Astrocyte (in vitro differentiated cells and primary cell): ENCODE measurements around the gene RAET1L. TPM values are rescaled to one million over a fixed set of nuclear protein-coding genes. Genes with fewer than 3 reads are reported as not detected.

Experiments used
- DNase-seq: peaks from one replicate; pipeline ENCODE4 v3.0.0-alpha.2; 2010; ENCODE audit warnings: low read depth
- FAIRE-seq: peaks from 2 replicates; lab custom pipeline; 2011; peaks lifted over from hg19 to GRCh38; lab: Jason Lieb, UNC
- H2AFZ ChIP-seq: 2 replicates; pipeline ENCODE4 v1.6.0; 2012; ENCODE audit warnings: low read depth, low read length, inconsistent platforms
- H3K27ac ChIP-seq: 2 replicates; pipeline ENCODE4 v1.5.1; 2011; ENCODE audit warnings: low read depth, low read length, inconsistent platforms
- H3K27me3 ChIP-seq: 2 replicates; pipeline ENCODE4 v1.6.0; 2011; ENCODE audit warnings: low read length, inconsistent platforms; ENCODE audit not compliant: insufficient read depth
- H3K36me3 ChIP-seq: 2 replicates; pipeline ENCODE4 v1.5.1; 2011; ENCODE audit warnings: low read length, inconsistent platforms; ENCODE audit not compliant: insufficient read depth
- H3K4me1 ChIP-seq: 2 replicates; pipeline ENCODE4 v1.5.1; 2011; ENCODE audit warnings: low read length, inconsistent platforms; ENCODE audit not compliant: insufficient read depth
- H3K4me2 ChIP-seq: 2 replicates; pipeline ENCODE4 v1.6.0; 2012; ENCODE audit warnings: low read length, inconsistent platforms
- H3K4me3 ChIP-seq: 2 replicates; pipeline ENCODE4 v1.5.1; 2011; ENCODE audit warnings: low read depth, mild to moderate bottlenecking, low read length, inconsistent platforms; ENCODE audit not compliant: insufficient read depth
- H3K79me2 ChIP-seq: 2 replicates; pipeline ENCODE4 v1.6.0; 2012; ENCODE audit warnings: mild to moderate bottlenecking, low read length, inconsistent platforms; ENCODE audit not compliant: insufficient read depth
- H3K9ac ChIP-seq: 2 replicates; pipeline ENCODE4 v1.6.0; 2012; ENCODE audit warnings: mild to moderate bottlenecking, low read length, inconsistent platforms
- H3K9me3 ChIP-seq: 2 replicates; pipeline ENCODE4 v1.5.1; 2012; ENCODE audit warnings: low read depth, mild to moderate bottlenecking, low read length, inconsistent platforms; ENCODE audit not compliant: insufficient read depth
- H4K20me1 ChIP-seq: 2 replicates; pipeline ENCODE4 v1.6.0; 2012; ENCODE audit warnings: low read length, inconsistent platforms; ENCODE audit not compliant: insufficient read depth
- H3K27ac Mint-ChIP-seq: one replicate; pipeline ENCODE4 v1.8.0; 2021; ENCODE audit warnings: mild to moderate bottlenecking, mixed read lengths; ENCODE audit not compliant: unreplicated experiment
- H3K27me3 Mint-ChIP-seq: one replicate; pipeline ENCODE4 v1.8.0; 2021; ENCODE audit warnings: low read depth, mixed read lengths; ENCODE audit not compliant: unreplicated experiment
- H3K36me3 Mint-ChIP-seq: one replicate; pipeline ENCODE4 v1.8.0; 2021; ENCODE audit warnings: low read depth, mixed read lengths; ENCODE audit not compliant: unreplicated experiment
- H3K4me1 Mint-ChIP-seq: one replicate; pipeline ENCODE4 v1.8.0; 2021; ENCODE audit warnings: low read depth, mixed read lengths; ENCODE audit not compliant: unreplicated experiment
- H3K4me3 Mint-ChIP-seq: one replicate; pipeline ENCODE4 v1.8.0; 2021; ENCODE audit warnings: mild to moderate bottlenecking, moderate library complexity, mixed read lengths; ENCODE audit not compliant: unreplicated experiment
- H3K9me3 Mint-ChIP-seq: one replicate; pipeline ENCODE4 v1.8.0; 2021; ENCODE audit warnings: mild to moderate bottlenecking, mixed read lengths; ENCODE audit not compliant: unreplicated experiment
- EZH2 ChIP-seq: IDR thresholded peaks from 2 replicates; pipeline ENCODE4 v1.6.1; 2012; ENCODE audit warnings: mild to moderate bottlenecking, low read length, inconsistent platforms; ENCODE audit not compliant: insufficient read depth
- total RNA-seq: library from RNA; stranded (reverse); gene quantifications from 2 replicates; pipeline ENCODE4 v1.2.1, GENCODE V29; 2021
- TF ChIP-seq, protein P1 (sequence below): IDR thresholded peaks from 2 replicates; pipeline ENCODE4 v1.5.1; 2011; ENCODE audit warnings: low read depth, mild to moderate bottlenecking, inconsistent platforms, low read length, moderate library complexity; ENCODE audit not compliant: insufficient read depth

RAET1L gene
- total RNA-seq, 1 donor from 2014 or later: not detected

DNA sequence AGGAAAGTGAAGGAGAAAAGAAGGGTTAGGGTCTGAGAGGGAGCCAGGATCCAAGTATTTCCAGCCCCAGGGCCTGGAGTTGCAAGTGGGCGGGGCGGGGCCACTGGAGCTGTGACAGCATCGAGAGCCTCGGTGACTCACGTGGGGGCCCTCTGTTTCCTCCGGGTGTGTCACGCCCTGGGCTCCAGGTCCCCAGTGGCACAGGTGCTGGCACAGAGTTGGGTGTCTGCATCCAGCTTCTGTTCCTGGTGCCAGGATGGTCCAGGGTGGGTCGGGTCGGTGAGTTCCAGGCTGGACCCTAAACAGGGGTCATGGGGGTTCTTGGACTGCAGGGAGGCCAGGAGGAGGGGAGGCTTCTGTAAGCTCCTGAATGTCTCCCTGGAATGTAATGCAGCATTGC lies 16.7 kb downstream of the RAET1L start:
- H4K20me1 ChIP-seq: no peaks in the 10 kb centered on the region
- H3K9me3 ChIP-seq: no peaks in the 10 kb centered on the region
- Mint-ChIP-seq H3K4me3 (no peak overlapping the region), H3K27me3 (peaks cover 73% of the 10 kb centered on the region), H3K36me3 (no peaks in the 10 kb centered on the region), H3K4me1 (peaks cover 1% of the 10 kb centered on the region), H3K9me3 (no peaks in the 10 kb centered on the region), H3K27ac (peak overlapping the region; percentile 44)
- H3K27ac ChIP-seq: no peak overlapping the region
- H3K9ac ChIP-seq: no peak overlapping the region
- DNase-seq: no peak
- no peak for FAIRE-seq
- peaks cover 42% of the 10 kb centered on the region for H3K27me3 ChIP-seq
- no peaks in the 10 kb centered on the region for H3K79me2 ChIP-seq
- no peaks in the 10 kb centered on the region for H3K36me3 ChIP-seq
- no peak overlapping the region for H3K4me3 ChIP-seq
- TF ChIP-seq EZH2: no peak
- TF ChIP-seq, protein P1, sequence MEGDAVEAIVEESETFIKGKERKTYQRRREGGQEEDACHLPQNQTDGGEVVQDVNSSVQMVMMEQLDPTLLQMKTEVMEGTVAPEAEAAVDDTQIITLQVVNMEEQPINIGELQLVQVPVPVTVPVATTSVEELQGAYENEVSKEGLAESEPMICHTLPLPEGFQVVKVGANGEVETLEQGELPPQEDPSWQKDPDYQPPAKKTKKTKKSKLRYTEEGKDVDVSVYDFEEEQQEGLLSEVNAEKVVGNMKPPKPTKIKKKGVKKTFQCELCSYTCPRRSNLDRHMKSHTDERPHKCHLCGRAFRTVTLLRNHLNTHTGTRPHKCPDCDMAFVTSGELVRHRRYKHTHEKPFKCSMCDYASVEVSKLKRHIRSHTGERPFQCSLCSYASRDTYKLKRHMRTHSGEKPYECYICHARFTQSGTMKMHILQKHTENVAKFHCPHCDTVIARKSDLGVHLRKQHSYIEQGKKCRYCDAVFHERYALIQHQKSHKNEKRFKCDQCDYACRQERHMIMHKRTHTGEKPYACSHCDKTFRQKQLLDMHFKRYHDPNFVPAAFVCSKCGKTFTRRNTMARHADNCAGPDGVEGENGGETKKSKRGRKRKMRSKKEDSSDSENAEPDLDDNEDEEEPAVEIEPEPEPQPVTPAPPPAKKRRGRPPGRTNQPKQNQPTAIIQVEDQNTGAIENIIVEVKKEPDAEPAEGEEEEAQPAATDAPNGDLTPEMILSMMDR: no peak
- H3K4me1 ChIP-seq: peaks cover 10% of the 10 kb centered on the region
- no peak overlapping the region for H3K4me2 ChIP-seq
- no peak overlapping the region for H2AFZ ChIP-seq

DNA sequence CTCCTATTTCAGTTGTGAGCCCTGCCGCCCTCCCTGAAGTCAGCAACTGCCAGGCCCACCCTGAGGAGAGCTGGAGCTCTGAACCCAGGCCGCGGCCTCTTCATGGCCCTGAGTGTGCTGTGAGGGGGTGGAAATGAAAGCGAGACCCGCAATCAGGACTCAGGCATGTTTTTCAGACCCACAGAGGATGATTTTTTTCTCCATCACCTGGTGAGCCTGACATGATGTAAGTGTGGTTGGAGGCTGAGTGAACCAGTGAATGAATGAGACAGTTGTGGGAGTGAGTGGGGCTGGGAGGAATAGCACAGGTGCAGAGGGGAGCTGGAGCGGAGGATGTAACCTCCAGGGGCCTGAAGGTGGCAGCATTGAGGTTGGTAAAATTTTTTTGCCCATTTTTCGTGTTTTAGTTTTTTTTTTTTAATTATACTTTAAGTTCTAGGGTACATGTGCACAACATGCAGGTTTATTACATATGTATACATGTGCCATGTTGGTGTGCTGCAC lies 18.3 kb downstream of the RAET1L start:
- H3K4me1 Mint-ChIP-seq: peaks cover 1% of the 10 kb centered on the region
- no peaks in the 10 kb centered on the region for H3K36me3 Mint-ChIP-seq
- no peak for DNase-seq
- no peak for TF ChIP-seq EZH2
- TF ChIP-seq, protein P1: peak; percentile 51
- no peaks in the 10 kb centered on the region for H3K79me2 ChIP-seq
- H3K27me3 Mint-ChIP-seq: peaks cover 61% of the 10 kb centered on the region
- no peak for FAIRE-seq
- no peaks in the 10 kb centered on the region for H4K20me1 ChIP-seq
- H3K9me3 Mint-ChIP-seq: peaks cover 4% of the 10 kb centered on the region
- H3K9me3 ChIP-seq: peaks cover 3% of the 10 kb centered on the region
- no peak overlapping the region for H2AFZ ChIP-seq
- H3K4me2 ChIP-seq: no peak overlapping the region
- H3K27me3 ChIP-seq: peaks cover 30% of the 10 kb centered on the region
- no peak overlapping the region for H3K27ac Mint-ChIP-seq
- H3K4me3 Mint-ChIP-seq: no peak overlapping the region
- no peak overlapping the region for H3K4me3 ChIP-seq
- no peak overlapping the region for H3K9ac ChIP-seq
- H3K27ac ChIP-seq: no peak overlapping the region
- peaks cover 10% of the 10 kb centered on the region for H3K4me1 ChIP-seq
- no peaks in the 10 kb centered on the region for H3K36me3 ChIP-seq

DNA sequence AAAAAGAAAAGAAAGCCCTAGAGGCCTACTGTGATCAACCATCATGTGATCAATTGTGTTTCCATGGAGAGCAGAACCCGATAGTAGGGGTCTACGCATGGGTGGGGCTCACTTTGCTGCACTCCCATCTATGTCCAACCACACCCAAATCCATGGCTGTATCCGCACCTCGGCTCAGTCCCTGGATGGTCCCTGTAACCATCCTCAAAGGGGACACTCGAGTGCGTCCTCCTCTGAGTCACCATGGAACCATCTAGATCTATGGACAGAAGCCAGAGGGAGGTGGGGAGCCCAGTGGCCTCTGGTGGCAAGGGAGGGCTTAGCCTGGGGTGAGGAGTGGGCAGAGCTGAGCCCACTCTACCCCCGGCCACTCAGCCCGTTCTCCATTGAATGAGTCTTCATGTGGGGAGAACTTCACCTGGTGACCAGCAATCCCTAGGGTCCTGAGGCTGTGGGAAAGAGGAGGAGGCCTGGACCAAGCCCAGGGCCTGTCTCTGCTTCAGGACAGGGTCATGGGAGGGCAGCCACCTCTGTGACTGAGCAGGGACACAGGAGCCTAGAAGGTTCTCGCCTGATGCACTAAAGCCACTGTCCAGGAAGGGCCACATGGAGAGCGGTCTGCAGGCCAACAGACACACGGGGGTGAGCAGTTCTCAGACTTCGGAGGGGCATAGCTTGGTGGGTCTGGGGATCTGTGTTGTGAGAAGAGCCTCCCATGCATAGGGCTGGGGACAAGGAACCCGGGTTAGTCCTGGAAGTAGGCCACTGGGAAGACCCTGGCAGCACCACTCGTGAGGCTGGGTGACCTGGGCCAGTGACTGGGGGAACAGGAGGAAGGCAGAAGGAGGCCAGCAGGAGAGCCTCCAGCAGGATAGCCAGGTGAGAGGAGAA lies 19.3 kb downstream of the RAET1L start:
- Mint-ChIP-seq H3K9me3 (peaks cover 6% of the 10 kb centered on the region), H3K4me3 (peak overlapping the region; percentile 84), H3K4me1 (peaks cover 6% of the 10 kb centered on the region), H3K27ac (no peak overlapping the region), H3K27me3 (peaks cover 55% of the 10 kb centered on the region), H3K36me3 (no peaks in the 10 kb centered on the region)
- Histone ChIP-seq H3K9ac (peak overlapping the region; percentile 58), H3K4me1 (peaks cover 10% of the 10 kb centered on the region), H4K20me1 (no peaks in the 10 kb centered on the region), H3K79me2 (no peaks in the 10 kb centered on the region), H3K4me3 (peak overlapping the region; percentile 62), H3K36me3 (no peaks in the 10 kb centered on the region), H2AFZ (peak overlapping the region; percentile 83), H3K4me2 (peak overlapping the region; percentile 89), H3K27me3 (peaks cover 22% of the 10 kb centered on the region), H3K27ac (no peak overlapping the region), H3K9me3 (peaks cover 3% of the 10 kb centered on the region)
- no peak for DNase-seq
- TF ChIP-seq EZH2: no peak
- TF ChIP-seq, protein P1: no peak
- FAIRE-seq: no peak
